Activated CD8-positive, alpha-beta T cell treated with anti-CD3 and anti-CD28 coated beads for 36 hours (primary cell): ENCODE data around the gene STK17A. TPM values are rescaled to one million over a fixed set of nuclear protein-coding genes. Genes with fewer than 3 reads are reported as not detected.
"Not testable (repeated sequence)": the region's sequence is repeated elsewhere in the genome, so short reads cannot be mapped to it uniquely, and the experiment has no call there.

ENCODE experiments used
- ATAC-seq: fragments of 200-7000 bp; cut with Tn5 transposase; one replicate; pipeline ENCODE4 v1.10.0; 2021; ENCODE audit warnings: mild to moderate bottlenecking, moderate library complexity
- CTCF ChIA-PET: fragments of 350-600 bp; sonication (Branson Sonifier 250); formaldehyde crosslinking; loops from one replicate; lab custom pipeline; 2021; ENCODE audit warnings: antibody characterized with exemption; lab: Charles Lee
- POLR2A ChIA-PET: fragments of 350-600 bp; sonication (Branson Sonifier 250); formaldehyde crosslinking; loops from one replicate; lab custom pipeline; 2021; ENCODE audit warnings: antibody characterized with exemption; lab: Charles Lee
- DNase-seq: peaks from one replicate; pipeline ENCODE4 v3.0.0-alpha.2; 2020
- H3K27ac Mint-ChIP-seq: one replicate; pipeline ENCODE4 v1.8.0; 2021; ENCODE audit warnings: mild to moderate bottlenecking, mixed read lengths
- H3K27me3 Mint-ChIP-seq: one replicate; pipeline ENCODE4 v1.8.0; 2021; ENCODE audit warnings: mixed read lengths
- H3K36me3 Mint-ChIP-seq: one replicate; pipeline ENCODE4 v1.8.0; 2021; ENCODE audit warnings: low read depth, mixed read lengths
- H3K4me1 Mint-ChIP-seq: one replicate; pipeline ENCODE4 v1.8.0; 2021; ENCODE audit warnings: low read depth, mixed read lengths
- H3K4me3 Mint-ChIP-seq: one replicate; pipeline ENCODE4 v1.8.0; 2021; ENCODE audit warnings: mild to moderate bottlenecking, moderate library complexity, mixed read lengths
- H3K9me3 Mint-ChIP-seq: one replicate; pipeline ENCODE4 v1.8.0; 2021; ENCODE audit warnings: mixed read lengths
- CTCF ChIP-seq: fragments of 200-600 bp; IDR thresholded peaks from one replicate; pipeline ENCODE4 v1.8.0; 2022; ENCODE audit warnings: antibody characterized with exemption, mild to moderate bottlenecking
- intact Hi-C: fragments of 100-400 bp; cut with micrococcal nuclease; formaldehyde crosslinking; loops from one replicate; pipeline ENCODE4 v1.10.0; 2022
- total RNA-seq, 2 experiments: library from RNA; stranded (reverse); gene quantifications; one replicate each; pipeline ENCODE4 v1.2.3, GENCODE V29; 2021

STK17A gene
- total RNA-seq, 2 experiments from 2014 or later, result 42.4 to 46.1 TPM

DNA sequence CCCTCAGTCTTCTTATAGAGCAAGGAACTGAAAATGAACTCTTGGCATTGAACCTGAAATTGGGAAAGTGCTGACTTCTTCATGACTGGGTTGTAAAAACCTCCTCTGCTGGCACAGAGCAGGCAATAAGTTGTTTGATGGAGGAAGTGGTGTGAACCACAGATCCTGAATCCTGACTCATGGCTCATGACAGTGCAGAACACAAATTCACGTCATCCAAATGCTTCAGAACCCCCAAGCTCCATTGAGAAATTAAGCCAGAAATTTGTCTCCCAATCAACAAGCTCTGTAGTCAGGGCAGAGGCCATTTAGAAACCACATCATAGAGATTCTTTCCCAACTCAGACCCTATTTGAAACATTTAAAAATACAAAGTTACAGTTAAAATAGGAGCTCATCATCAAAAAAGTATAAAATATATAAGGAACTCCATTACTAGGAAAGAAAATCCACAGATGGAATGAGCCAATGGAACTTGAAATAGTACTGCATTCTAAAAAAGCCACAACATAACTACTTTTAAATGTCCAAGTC, 10.3 kb upstream of the STK17A start:
- ATAC-seq (peak; percentile 83), DNase-seq (peak; percentile 66)
- Mint-ChIP-seq H3K27me3 (peaks cover 1% of the 10 kb centered on the region), H3K4me3 (no peak overlapping the region), H3K4me1 (peaks cover 33% of the 10 kb centered on the region), H3K27ac (no peak overlapping the region), H3K9me3 (no peaks in the 10 kb centered on the region), H3K36me3 (no peaks in the 10 kb centered on the region)
- TF ChIP-seq CTCF, result no peak
- CTCF ChIA-PET, result interaction anchor here (1.1 to 7.9 kb wide), 5 partner anchors 9 to 266 kb away, joined by 3 to 86 read pairs (median 15); partner anchors contain the start of genes BLVRA and STK17A
- POLR2A ChIA-PET, result interaction anchor here (1.1 to 4.3 kb wide), 2 partner anchors 9 to 19 kb away, joined by 4 to 16 read pairs; partner anchors contain the start of gene STK17A
- intact Hi-C loops, result no loop called here

- H3K4me1 Mint-ChIP-seq, result peaks cover 26% of the 10 kb centered on the region
- H3K4me3 Mint-ChIP-seq, intact Hi-C loops, ATAC-seq, H3K9me3 Mint-ChIP-seq, DNase-seq, H3K36me3 Mint-ChIP-seq, H3K27me3 Mint-ChIP-seq, H3K27ac Mint-ChIP-seq: not testable (repeated sequence)
- ChIA-PET CTCF (interaction anchor here (0.7 to 7.9 kb wide), 7 partner anchors 8 to 265 kb away, joined by 3 to 86 read pairs (median 10); partner anchors contain the start of genes BLVRA and STK17A), POLR2A (interaction anchor here (4.3 kb wide), 1 partner anchor 8 kb away, joined by 16 read pairs; the partner anchor contains the start of gene STK17A)
These were observed 9.1 kb upstream of the STK17A start for GRCh38 chr7:43573832-43574231.

DNA sequence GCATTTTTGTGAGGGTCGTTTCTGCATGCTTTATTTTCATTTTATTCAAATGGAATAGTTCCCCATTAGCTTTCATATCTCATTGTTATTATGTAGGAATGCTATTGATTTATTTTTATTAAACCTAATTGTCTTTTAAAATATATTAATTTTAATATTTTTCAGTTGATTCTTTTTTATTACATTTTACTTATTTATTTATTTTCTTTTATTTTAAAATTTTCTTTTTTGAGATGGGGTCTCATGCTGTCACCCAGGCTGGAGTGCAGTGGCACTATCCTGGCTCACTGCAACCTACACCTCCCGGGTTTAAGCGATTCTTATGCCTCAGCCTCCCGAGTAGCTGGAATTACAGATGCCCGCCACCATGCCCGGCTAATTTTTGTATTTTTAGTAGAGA, 7.4 kb upstream of the STK17A start:
- intact Hi-C loops, result no loop called here
- POLR2A ChIA-PET, result interaction anchor here (0.6 kb wide), 1 partner anchor 193 kb away, joined by 3 read pairs; no protein-coding TSS in a partner anchor

DNA sequence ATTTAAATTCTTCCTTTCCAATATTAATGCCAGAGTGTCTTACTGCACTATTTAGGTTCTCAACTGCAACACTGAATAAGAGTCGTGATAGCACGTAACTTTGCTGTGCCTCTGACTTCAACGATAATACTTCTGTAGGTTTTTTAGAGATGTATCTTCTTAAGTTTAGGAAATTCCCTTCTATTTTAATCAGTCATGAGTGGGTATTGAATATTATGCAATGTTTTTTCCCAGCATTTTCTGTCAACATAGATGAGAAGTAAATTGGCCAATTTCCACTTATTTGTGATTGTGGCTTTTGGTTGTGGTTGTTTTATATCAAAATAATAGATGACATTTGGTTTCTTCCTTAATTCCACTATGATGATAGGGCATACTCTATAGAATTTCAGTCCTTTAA, 6.7 kb upstream of the STK17A start:
- no peaks in the 10 kb centered on the region for H3K36me3 Mint-ChIP-seq
- POLR2A ChIA-PET, result interaction anchor here (0.6 kb wide), 1 partner anchor 192 kb away, joined by 3 read pairs; no protein-coding TSS in a partner anchor
- CTCF ChIA-PET, result interaction anchor here (1.3 kb wide), 1 partner anchor 123 kb away, joined by 7 read pairs; no protein-coding TSS in a partner anchor
- H3K4me1 Mint-ChIP-seq, result peaks cover 13% of the 10 kb centered on the region
- no peaks in the 10 kb centered on the region for H3K9me3 Mint-ChIP-seq
- peaks cover under 1% of the 10 kb centered on the region for H3K27me3 Mint-ChIP-seq
- intact Hi-C loops, result no loop called here
- H3K4me3 Mint-ChIP-seq, result no peak overlapping the region
- DNase-seq (no peak), ATAC-seq (no peak)
- H3K27ac Mint-ChIP-seq, result no peak overlapping the region
- no peak for TF ChIP-seq CTCF

More for the DNA sequence above, 7.4 kb upstream of the STK17A start:
- H3K4me1 Mint-ChIP-seq, result peaks cover 18% of the 10 kb centered on the region
- no peaks in the 10 kb centered on the region for H3K36me3 Mint-ChIP-seq
- no peak overlapping the region for H3K27ac Mint-ChIP-seq
- H3K27me3 Mint-ChIP-seq, result no peaks in the 10 kb centered on the region
- CTCF ChIA-PET, result interaction anchor here (1.0 to 4.9 kb wide), 3 partner anchors 74 to 263 kb away, joined by 3 to 32 read pairs (median 7); no protein-coding TSS in a partner anchor
- H3K9me3 Mint-ChIP-seq, result no peaks in the 10 kb centered on the region
- no peak for ATAC-seq
- no peak for TF ChIP-seq CTCF
- H3K4me3 Mint-ChIP-seq, result no peak overlapping the region
- DNase-seq, result no peak

GRCh38 chr7:43577485-43577951, 5.4 kb upstream of the STK17A start:
- Mint-ChIP-seq H3K9me3 (no peaks in the 10 kb centered on the region), H3K4me3 (no peak overlapping the region), H3K27ac (no peak overlapping the region), H3K36me3 (no peaks in the 10 kb centered on the region), H3K4me1 (peaks cover 7% of the 10 kb centered on the region), H3K27me3 (peaks cover 2% of the 10 kb centered on the region)
- POLR2A ChIA-PET, result no interaction called here
- CTCF ChIA-PET, result interaction anchor here (10.3 to 12.9 kb wide), 2 partner anchors 122 to 260 kb away, joined by 150 to 452 read pairs; no protein-coding TSS in a partner anchor
- DNase-seq, result no peak
- ATAC-seq, result no peak
- TF ChIP-seq CTCF, result no peak
- intact Hi-C loops, result no loop called here
